ENCODE data around the gene FAM170B.
A peak's percentile ranks its signal among the peaks of the same experiment; 100 is the strongest.

FAM170B gene

GRCh38 chr10:49151481-49151880 lies 17.7 kb upstream of the FAM170B start:
- DNase-seq (ENCODE audit: low read depth), result no peak

DNA sequence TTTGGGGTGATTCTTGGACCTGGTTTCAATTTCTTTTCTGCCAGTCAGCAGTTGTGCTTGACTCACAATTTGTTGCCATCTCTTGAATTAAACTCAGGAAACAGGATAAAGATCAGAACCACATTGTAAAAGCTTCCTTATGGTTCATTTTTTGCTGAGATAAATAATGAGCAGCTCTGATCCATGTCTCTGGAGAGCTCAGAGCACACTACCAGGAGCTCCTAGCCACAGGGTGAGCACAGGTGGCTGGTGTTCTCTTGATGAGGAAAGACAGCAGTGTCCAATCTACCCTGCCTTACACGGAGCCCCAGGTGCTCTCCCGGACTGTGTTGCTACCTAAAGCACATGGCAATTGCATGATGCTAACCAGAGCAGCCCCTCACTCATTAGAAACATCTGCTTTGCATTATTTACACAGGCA lies 17.2 kb upstream of the FAM170B start:
- DNase-seq (ENCODE audit: low read depth), result no peak

DNA sequence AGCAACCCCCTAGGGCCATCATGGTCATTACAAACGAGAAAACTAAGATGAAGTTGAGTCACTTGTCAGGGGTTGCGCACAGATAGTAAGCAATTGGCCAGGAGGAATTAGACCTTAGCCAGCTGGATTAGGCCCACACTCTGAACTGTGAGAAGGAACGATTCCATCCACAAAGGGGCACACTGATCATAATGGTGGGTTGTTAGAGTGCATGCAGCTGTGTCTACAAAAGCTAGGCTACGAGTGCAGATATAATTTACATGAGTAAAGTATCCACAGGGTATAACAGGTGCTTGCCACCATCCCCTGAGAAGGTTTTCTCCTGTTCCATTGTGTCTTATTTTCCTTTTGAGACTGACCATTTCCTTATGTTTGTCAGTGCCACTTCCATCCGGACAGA lies 16.6 kb upstream of the FAM170B start:
- DNase-seq (ENCODE audit: low read depth), result no peak

DNA sequence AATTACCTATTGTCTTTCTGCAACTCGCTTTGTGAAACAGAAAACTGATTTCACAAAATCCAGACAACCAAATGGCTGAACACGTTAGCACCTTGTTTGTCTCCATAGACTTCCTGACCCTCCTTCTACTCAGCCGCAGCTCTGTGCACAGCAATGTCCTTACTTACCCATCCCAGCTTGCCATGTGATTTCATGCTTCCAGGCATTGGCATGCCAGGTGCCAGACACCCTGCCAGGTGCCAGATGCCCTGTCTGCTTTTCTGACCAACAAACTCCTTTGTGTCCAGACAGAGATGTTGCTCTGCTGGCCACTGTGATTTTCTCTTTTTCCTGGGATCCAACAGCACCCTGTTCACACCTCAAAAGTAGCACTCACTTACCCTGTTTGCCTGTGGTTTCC lies 16.1 kb upstream of the FAM170B start:
- DNase-seq (ENCODE audit: low read depth), result no peak

- no peak for DNase-seq (ENCODE audit: low read depth)
Measured at GRCh38 chr10:49144058-49144720, 10.4 kb upstream of the FAM170B start.

- DNase-seq (ENCODE audit: low read depth), result no peak
Measured at GRCh38 chr10:49143249-49143648, 9.4 kb upstream of the FAM170B start.

DNA sequence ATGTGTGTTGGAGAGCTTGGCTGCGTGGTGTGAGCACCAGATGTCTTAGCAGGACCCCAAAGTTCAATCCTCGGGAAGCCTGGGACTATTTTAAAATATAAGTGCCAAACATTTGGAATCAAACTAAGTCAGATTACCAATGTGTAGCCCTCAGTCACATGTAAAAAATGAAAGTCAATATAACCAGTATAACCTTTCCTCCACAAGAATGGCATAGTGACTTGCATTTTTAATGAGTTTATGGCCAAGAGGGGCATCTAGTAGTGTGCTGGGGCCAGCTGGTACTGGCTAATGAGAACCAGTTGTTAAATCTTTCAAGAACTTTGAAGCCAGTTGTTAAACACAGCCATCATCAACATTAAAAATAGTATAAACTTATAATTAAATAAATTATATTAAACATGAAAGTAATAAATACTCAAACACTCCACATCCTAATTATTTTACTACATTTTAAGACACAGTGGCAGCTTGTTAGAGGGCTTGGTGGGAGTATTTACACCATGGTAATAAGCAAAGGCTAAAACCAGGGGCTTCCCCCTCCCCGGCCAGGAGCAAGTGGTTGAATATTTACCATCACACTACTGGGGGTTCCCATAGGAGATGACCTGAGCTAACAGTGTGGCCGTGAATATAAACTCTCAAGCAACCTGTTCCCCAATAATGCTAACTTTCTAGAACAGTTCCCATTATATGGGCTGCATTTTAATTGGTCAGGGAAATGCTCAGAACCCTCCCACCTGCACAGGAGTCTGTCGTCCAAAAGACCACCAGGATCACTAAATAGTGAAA lies 7.9 kb upstream of the FAM170B start:
- no peak for DNase-seq (ENCODE audit: low read depth)

DNA sequence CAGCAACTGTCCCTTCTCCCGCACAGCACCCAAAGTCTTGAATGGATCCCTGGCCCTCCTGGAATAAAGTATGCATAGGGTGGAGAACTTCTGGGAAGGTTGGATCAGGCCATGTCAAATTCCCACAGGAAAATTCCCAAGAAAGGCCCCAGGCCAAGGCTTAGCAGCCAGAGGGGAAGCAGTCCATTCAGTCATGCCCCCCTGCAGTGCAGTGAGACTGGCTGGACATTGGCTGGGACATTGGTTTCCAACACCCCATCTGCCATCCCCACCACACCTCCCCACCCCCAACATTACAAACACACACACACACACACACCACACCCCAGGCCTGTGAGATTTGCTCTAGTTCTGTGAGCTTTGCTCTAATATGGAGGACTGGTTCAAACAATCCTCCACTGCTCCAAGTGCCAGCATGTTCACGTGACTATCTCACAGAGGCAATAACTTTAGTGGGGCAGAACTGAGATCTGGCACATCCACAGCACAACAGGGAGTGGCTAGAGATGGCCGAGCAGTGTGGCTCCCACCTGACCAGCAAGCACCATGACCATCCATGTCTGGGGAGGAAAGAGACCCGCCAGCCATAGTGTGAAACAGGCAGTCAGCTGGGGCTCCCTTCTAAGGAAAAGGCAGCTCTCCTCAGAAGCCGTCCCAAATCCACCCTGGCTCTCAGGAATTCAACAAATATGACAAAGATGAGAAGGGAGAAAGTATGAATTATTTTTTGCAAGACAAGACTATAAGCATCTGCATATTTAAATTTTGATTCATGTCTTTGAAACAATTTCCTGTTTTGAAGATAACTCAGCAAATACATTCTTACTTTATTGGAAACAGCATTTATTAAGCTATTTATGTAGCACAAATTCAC lies 6.7 kb upstream of the FAM170B start:
- DNase-seq (ENCODE audit: low read depth), result no peak

DNA sequence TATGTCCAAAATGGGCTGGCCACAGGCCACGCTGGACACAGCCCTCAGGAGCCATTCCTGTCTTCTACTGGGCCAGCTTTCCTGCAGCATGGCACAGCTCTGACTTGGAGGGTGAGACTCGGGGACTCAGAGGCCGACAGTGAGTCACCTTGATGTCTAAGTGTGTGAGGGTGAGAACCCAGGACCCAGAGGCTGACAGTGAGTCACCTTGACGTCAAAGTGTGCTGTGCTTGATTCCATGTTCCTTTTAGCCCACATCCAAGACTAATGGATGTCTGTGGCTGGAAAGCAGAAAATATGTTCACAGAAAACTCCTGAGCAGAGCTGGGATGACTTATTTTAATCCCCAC lies 6.0 kb upstream of the FAM170B start:
- DNase-seq (ENCODE audit: low read depth), result peak; percentile 82

- DNase-seq (ENCODE audit: low read depth), result peak; percentile 65
Measured at GRCh38 chr10:49139028-49139845, 5.4 kb upstream of the FAM170B start.

- peak; percentile 60 for DNase-seq (ENCODE audit: low read depth)
Measured at GRCh38 chr10:49138361-49138891, 4.6 kb upstream of the FAM170B start.

GRCh38 chr10:49136525-49136924 lies 2.7 kb upstream of the FAM170B start:
- DNase-seq (ENCODE audit: low read depth), result no peak

DNA sequence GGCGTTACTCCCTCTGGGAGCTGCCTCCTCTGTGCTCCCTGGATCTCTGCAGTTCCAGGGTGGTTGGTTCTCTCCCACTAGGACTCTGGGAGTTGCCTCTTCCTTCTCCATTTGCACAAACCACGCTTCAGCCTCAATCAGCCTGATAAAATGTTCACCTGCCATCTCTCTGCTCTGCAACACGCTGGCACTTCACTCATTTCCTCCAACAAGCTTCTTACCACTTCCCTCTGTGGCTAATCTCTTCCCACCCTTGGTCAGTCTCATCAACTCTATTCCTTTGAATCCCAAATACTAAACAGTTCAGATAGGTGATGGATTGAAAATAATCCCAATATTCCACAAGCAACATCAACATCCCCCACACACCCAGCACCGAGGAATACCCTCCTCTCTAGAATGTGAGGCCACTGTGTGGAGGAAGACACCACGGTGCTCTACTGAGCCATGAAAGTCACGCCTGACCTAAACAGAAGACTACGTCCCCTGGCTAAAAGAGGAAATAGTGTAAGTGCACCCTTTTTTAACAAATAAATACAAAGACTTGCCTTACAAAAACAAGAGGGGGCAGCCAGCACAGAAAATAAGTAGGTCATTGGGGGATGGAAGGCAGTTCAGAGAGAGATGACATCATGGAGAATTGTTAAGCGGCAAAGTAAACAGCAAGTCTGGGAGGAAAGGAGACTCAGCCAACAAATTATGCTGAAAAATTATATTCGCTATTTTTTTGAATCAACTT lies 1.9 kb upstream of the FAM170B start:
- DNase-seq (ENCODE audit: low read depth), result no peak

DNA sequence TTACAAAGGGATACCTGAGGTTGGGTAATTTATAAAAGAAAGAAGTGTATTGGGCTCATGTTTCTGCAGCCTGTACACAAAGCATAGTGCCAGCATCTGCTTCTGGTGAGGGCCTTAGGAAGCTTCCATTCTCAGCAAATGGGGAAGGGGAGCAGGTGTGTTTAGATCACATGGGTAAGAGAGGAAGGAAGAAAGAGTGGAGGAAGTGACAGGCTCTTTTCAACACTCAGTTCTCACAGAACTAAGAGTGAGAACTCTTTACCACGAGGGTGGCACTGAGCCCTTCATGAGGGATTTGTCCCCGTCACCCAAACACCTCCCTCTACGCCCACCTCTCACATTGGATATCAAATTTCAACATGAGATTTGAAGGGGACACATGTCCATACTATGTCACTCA lies 506 bp upstream of the FAM170B start:
- no peak for DNase-seq (ENCODE audit: low read depth)

- no peak for DNase-seq (ENCODE audit: low read depth)
Measured at GRCh38 chr10:49132362-49132737, 1.5 kb downstream of the FAM170B start.

- DNase-seq (ENCODE audit: low read depth), result no peak
Measured at GRCh38 chr10:49131507-49132361, 2.1 kb downstream of the FAM170B start.

- DNase-seq (ENCODE audit: low read depth), result no peak
Measured at GRCh38 chr10:49129376-49129775, 4.4 kb downstream of the FAM170B start.

GRCh38 chr10:49128854-49129253 lies 5.0 kb downstream of the FAM170B start:
- no peak for DNase-seq (ENCODE audit: low read depth)

DNA sequence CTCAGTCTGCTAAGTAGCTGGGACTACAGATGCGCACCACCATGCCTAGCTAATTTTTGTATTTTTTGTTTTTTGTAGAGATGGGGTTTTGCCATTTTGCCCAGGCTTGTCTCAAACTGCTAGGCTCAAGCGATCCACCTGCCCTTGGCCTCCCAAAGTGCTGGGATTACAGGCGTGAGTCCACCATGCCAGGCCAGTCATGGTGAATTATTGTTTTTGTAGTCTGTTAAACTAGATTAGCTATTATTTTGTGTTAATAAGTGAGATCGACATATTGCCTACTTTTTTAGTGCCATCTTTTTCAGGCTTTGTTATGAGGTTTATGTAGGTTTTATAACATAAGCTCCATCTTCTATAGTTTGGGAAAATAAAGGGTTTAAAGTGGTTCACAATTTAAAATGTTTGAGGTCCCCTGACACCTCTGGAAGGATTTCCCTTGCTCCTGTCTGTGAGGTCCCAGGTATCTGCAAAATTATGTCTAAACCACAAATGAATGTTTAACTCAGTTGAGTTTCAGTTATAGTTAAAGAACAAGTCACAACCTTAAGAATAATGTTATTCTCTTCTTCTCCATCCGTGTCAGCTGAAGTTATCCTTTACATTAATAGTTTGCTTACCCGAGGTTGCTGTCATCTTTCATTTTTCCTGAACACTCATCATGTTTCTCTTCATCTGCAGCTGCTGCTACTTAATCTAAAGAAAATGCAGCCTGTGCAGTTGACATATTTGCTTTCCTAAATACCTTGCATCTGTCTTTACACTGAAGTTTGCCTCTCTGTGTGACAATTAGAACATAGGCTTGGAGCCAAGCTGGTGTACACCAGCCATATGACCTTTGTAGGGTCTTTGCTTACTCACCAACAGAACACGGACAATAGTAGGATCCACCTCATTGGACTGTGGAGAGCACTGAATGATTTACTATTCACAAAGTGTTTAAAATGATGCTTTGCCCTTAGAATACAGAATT lies 9.6 kb downstream of the FAM170B start:
- DNase-seq (ENCODE audit: low read depth), result no peak

Data from GM04504 (cell line).